Measurements from ENCODE around the gene LINC00237.

LINC00237 gene

GRCh38 chr20:21082584-21082983 is 23.6 kb downstream of the LINC00237 start:
- TF ChIP-seq LEF1 (IDR thresholded peaks at IDR 0.05; ENCODE audit: borderline replicate concordance), result no peak
- no peak for TF ChIP-seq FOXA1 (IDR thresholded peaks at IDR 0.05)
- no peak for TF ChIP-seq ARNT (IDR thresholded peaks at IDR 0.05)
- no peak for TF ChIP-seq BHLHE40 (IDR thresholded peaks at IDR 0.05; ENCODE audit: borderline replicate concordance)
- no peak for TF ChIP-seq SUZ12 (IDR thresholded peaks at IDR 0.05)
- no peak for TF ChIP-seq PKNOX1 (IDR thresholded peaks at IDR 0.05)
- TF ChIP-seq TARDBP (IDR thresholded peaks at IDR 0.05), result no peak
- TF ChIP-seq ELF4 (IDR thresholded peaks at IDR 0.05), result no peak
- no peak for TF ChIP-seq NFRKB (IDR thresholded peaks at IDR 0.05)
- no peak for TF ChIP-seq CTBP1 (IDR thresholded peaks at IDR 0.05; ENCODE audit: borderline replicate concordance)
- no peak for TF ChIP-seq FOXK2 (IDR thresholded peaks at IDR 0.05)
- TF ChIP-seq HDGF (IDR thresholded peaks at IDR 0.05; ENCODE audit: borderline replicate concordance), result no peak
- no peak for TF ChIP-seq L3MBTL2 (conservative IDR thresholded peaks at IDR 0.05)
- TF ChIP-seq SP1 (IDR thresholded peaks at IDR 0.05), result no peak
- no peak for TF ChIP-seq ZNF384 (IDR thresholded peaks at IDR 0.05)
- TF ChIP-seq FOXM1 (IDR thresholded peaks at IDR 0.05; ENCODE audit: borderline replicate concordance), result no peak
- CTCF ChIA-PET, result no interaction called here
- POLR2A ChIA-PET, result no interaction called here
- DNase-seq (ENCODE audit: extremely low spot score), result no peak

- TF ChIP-seq ARNT (IDR thresholded peaks at IDR 0.05), result no peak
- TF ChIP-seq SUZ12 (IDR thresholded peaks at IDR 0.05), result no peak
- TF ChIP-seq FOXK2 (IDR thresholded peaks at IDR 0.05), result no peak
- TF ChIP-seq NFRKB (IDR thresholded peaks at IDR 0.05), result no peak
- no peak for TF ChIP-seq TARDBP (IDR thresholded peaks at IDR 0.05)
- TF ChIP-seq LEF1 (IDR thresholded peaks at IDR 0.05; ENCODE audit: borderline replicate concordance), result no peak
- no peak for TF ChIP-seq CTBP1 (IDR thresholded peaks at IDR 0.05; ENCODE audit: borderline replicate concordance)
- no peak for TF ChIP-seq ELF4 (IDR thresholded peaks at IDR 0.05)
- TF ChIP-seq FOXM1 (IDR thresholded peaks at IDR 0.05; ENCODE audit: borderline replicate concordance), result no peak
- TF ChIP-seq HDGF (IDR thresholded peaks at IDR 0.05; ENCODE audit: borderline replicate concordance), result no peak
- TF ChIP-seq SP1 (IDR thresholded peaks at IDR 0.05), result no peak
- TF ChIP-seq ZNF384 (IDR thresholded peaks at IDR 0.05), result no peak
- no peak for TF ChIP-seq FOXA1 (IDR thresholded peaks at IDR 0.05)
- TF ChIP-seq L3MBTL2 (conservative IDR thresholded peaks at IDR 0.05), result no peak
- no peak for TF ChIP-seq BHLHE40 (IDR thresholded peaks at IDR 0.05; ENCODE audit: borderline replicate concordance)
- DNase-seq (ENCODE audit: extremely low spot score), result no peak
- ChIA-PET POLR2A (no interaction called here), CTCF (no interaction called here)
Measured at GRCh38 chr20:21077809-21078345, 28.3 kb downstream of the LINC00237 start.

- POLR2A ChIA-PET, result no interaction called here
- DNase-seq (ENCODE audit: extremely low spot score), result no peak
- TF ChIP-seq HDGF (IDR thresholded peaks at IDR 0.05; ENCODE audit: borderline replicate concordance) (no peak), BHLHE40 (IDR thresholded peaks at IDR 0.05; ENCODE audit: borderline replicate concordance) (no peak)
- CTCF ChIA-PET, result no interaction called here
Measured at GRCh38 chr20:21076073-21076472, 30.1 kb downstream of the LINC00237 start.

- DNase-seq (ENCODE audit: extremely low spot score), result no peak
- CTCF ChIA-PET, result no interaction called here
- TF ChIP-seq BHLHE40 (IDR thresholded peaks at IDR 0.05; ENCODE audit: borderline replicate concordance), result no peak
- no peak for TF ChIP-seq NFRKB (IDR thresholded peaks at IDR 0.05)
- TF ChIP-seq TARDBP (IDR thresholded peaks at IDR 0.05), result no peak
- TF ChIP-seq CTBP1 (IDR thresholded peaks at IDR 0.05; ENCODE audit: borderline replicate concordance), result no peak
- POLR2A ChIA-PET, result no interaction called here
Measured at GRCh38 chr20:21075471-21075870, 30.7 kb downstream of the LINC00237 start.

- DNase-seq (ENCODE audit: extremely low spot score), result no peak
- ChIA-PET CTCF (no interaction called here), POLR2A (no interaction called here)
- no peak for TF ChIP-seq ZNF384 (IDR thresholded peaks at IDR 0.05)
- TF ChIP-seq BHLHE40 (IDR thresholded peaks at IDR 0.05; ENCODE audit: borderline replicate concordance), result no peak
- no peak for TF ChIP-seq NFRKB (IDR thresholded peaks at IDR 0.05)
- TF ChIP-seq SP1 (IDR thresholded peaks at IDR 0.05), result no peak
- TF ChIP-seq FOXM1 (IDR thresholded peaks at IDR 0.05; ENCODE audit: borderline replicate concordance), result no peak
- TF ChIP-seq ELF4 (IDR thresholded peaks at IDR 0.05), result no peak
- TF ChIP-seq CTBP1 (IDR thresholded peaks at IDR 0.05; ENCODE audit: borderline replicate concordance), result no peak
- no peak for TF ChIP-seq FOXK2 (IDR thresholded peaks at IDR 0.05)
- TF ChIP-seq ARNT (IDR thresholded peaks at IDR 0.05), result no peak
- TF ChIP-seq LEF1 (IDR thresholded peaks at IDR 0.05; ENCODE audit: borderline replicate concordance), result no peak
- TF ChIP-seq PKNOX1 (IDR thresholded peaks at IDR 0.05), result no peak
- TF ChIP-seq TARDBP (IDR thresholded peaks at IDR 0.05), result no peak
Measured at GRCh38 chr20:21074605-21075336, 31.4 kb downstream of the LINC00237 start.

- ChIA-PET POLR2A (no interaction called here), CTCF (no interaction called here)
- no peak for TF ChIP-seq ELF4 (IDR thresholded peaks at IDR 0.05)
- no peak for TF ChIP-seq FOXM1 (IDR thresholded peaks at IDR 0.05; ENCODE audit: borderline replicate concordance)
- no peak for TF ChIP-seq LEF1 (IDR thresholded peaks at IDR 0.05; ENCODE audit: borderline replicate concordance)
- no peak for TF ChIP-seq NFRKB (IDR thresholded peaks at IDR 0.05)
- TF ChIP-seq ZNF384 (IDR thresholded peaks at IDR 0.05), result no peak
- DNase-seq (ENCODE audit: extremely low spot score), result no peak
Measured at GRCh38 chr20:21067255-21067654, 38.9 kb downstream of the LINC00237 start.

- ChIA-PET POLR2A (no interaction called here), CTCF (no interaction called here)
- DNase-seq (ENCODE audit: extremely low spot score), result no peak
- TF ChIP-seq ELF4 (IDR thresholded peaks at IDR 0.05) (no peak), SUZ12 (IDR thresholded peaks at IDR 0.05) (no peak), L3MBTL2 (conservative IDR thresholded peaks at IDR 0.05) (no peak), FOXK2 (IDR thresholded peaks at IDR 0.05) (no peak)
Measured at GRCh38 chr20:21064924-21065323, 41.2 kb downstream of the LINC00237 start.

Measured in HEK293T (cell line).